NCI-H1105 (cell line): ENCODE results near the gene COMTD1.

ENCODE experiments used
- DNase-seq: peaks from one replicate; lab custom pipeline; 2025; lab: John Stamatoyannopoulos, UW

COMTD1 gene

DNA sequence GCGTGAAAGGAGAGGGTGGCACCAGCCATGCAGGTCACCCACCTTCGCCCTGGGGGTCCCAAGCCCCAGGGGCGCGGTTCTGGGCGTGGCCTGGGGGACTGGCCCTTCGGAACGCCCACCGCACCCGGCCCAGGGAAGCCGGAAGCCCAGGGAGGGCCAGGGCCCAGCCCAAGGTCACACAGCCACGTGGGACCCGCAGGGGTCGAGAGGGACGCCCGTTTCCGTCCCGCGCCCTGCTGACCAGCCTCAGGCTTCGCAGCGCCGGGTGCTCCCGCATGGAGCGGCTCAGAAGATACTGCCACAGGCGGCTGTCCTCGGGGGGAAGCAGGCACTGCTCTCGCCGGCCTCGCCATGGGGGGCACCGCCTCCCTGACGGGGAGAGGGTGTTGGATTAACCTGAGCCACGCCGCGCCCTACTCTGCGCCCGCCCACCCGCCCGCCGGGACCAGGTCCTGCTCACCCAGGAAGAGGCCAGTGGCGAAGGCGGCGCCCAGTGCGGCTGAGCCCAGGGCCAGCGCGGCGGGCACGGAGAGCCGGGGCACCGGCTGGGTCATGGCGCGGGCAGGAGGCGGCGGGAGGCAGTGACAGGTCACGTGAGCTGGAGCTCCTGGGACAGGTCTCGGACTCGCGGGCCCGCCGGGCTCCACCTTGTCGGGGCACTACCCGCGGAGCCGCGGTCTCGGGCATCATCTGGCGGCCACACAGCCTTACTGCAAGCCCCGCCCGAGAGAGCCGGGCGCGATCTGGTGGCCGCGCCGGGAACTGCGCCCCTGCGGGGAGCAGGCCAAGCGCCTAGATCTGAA, at the start of gene COMTD1:
TSS of gene COMTD1 (minus strand) at position 583 of the 803 bp plus-strand sequence. CDS start at position 554, 29 bp downstream.
- DNase-seq, result peak; percentile 90

- DNase-seq, result no peak
These were observed 48.1 kb upstream of the COMTD1 start for GRCh38 chr10:75283671-75284470.

- no peak for DNase-seq
These were observed 47.4 kb upstream of the COMTD1 start for GRCh38 chr10:75283078-75283670.

DNA sequence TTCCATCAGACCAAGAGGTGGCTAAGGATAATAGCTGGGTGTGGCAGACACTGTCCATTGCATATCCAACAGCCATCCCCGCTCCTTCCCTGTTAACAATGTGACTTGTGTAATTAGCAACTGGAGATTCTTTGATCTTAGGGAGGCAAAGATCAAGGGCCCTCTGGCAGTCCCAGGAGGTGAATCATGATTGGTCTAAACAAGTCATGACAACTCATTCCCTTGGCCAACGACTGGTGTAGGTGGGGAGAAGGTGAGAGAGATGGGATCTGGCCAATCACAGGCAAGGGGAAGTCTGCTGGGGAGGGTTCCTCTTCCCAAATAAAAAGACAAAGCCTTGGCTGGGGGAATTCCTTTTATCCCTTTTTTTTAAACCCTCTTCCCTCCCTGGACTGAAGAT, 46.2 kb upstream of the COMTD1 start:
- no peak for DNase-seq

DNA sequence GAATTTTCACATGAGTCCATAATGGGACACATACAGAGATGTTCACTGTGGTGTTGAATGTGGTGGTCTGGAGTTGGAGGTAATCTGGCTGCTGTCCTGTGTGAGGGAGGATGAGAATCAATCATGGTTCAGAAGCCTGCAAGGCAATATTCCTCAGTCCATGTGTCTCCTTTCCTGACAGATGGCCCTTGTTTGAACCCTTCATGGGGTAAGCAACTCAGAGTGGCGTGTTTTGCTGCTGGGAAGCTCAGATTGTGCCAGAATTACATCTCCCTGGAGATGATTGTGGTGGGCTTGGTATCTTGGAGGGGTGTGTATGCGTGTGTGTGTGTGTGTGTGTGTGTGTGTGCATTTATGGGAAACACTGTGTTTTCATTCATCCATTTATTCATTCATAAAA, 44.5 kb upstream of the COMTD1 start:
- DNase-seq, result no peak

- DNase-seq, result no peak
These were observed 40.5 kb upstream of the COMTD1 start for GRCh38 chr10:75276069-75276872.

DNA sequence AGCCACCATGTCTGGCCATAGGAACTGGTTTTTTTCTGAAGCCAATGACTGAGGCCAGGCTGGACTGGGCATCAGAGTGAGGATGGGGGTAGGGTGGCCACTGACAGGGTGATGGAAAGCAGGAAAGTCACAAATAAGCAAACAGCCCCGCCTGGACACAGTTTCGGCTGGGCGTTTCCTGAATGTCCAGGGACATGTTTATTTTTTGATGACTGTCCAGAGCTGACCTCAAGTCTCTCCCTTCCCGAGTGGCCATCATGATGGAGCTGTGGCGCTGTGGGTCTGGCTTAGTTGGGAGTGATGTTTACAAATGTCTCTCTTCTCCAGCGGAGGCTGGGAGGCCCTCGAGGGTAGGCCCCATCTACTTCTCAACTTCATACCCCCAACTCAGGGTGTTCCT, 37.1 kb upstream of the COMTD1 start:
- DNase-seq, result no peak

DNA sequence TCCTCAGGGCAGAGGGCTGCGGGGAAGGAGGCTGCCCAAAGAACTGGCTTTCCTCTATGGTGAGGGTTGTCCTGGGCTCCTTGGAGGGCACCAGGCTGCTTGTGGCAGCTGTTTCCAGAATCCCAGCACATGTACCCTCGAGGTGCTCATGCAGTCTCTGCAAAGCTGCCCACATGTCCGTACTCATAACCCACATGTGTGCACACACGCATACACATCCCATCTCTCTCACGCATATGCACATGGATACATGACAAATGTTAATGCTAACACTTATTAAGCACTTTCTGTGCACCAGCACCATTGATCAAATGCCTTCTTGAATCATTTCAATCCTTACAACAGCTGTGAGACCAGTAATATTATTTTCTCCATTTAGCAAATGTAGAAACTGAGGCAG, 36.3 kb upstream of the COMTD1 start:
- DNase-seq, result no peak

- DNase-seq, result no peak
These were observed 33.8 kb upstream of the COMTD1 start for GRCh38 chr10:75269605-75270004.

GRCh38 chr10:75266945-75267344, 31.2 kb upstream of the COMTD1 start:
- no peak for DNase-seq

GRCh38 chr10:75265856-75266255, 30.1 kb upstream of the COMTD1 start:
- DNase-seq, result no peak

GRCh38 chr10:75263806-75264205, 28.0 kb upstream of the COMTD1 start:
- DNase-seq, result no peak

DNA sequence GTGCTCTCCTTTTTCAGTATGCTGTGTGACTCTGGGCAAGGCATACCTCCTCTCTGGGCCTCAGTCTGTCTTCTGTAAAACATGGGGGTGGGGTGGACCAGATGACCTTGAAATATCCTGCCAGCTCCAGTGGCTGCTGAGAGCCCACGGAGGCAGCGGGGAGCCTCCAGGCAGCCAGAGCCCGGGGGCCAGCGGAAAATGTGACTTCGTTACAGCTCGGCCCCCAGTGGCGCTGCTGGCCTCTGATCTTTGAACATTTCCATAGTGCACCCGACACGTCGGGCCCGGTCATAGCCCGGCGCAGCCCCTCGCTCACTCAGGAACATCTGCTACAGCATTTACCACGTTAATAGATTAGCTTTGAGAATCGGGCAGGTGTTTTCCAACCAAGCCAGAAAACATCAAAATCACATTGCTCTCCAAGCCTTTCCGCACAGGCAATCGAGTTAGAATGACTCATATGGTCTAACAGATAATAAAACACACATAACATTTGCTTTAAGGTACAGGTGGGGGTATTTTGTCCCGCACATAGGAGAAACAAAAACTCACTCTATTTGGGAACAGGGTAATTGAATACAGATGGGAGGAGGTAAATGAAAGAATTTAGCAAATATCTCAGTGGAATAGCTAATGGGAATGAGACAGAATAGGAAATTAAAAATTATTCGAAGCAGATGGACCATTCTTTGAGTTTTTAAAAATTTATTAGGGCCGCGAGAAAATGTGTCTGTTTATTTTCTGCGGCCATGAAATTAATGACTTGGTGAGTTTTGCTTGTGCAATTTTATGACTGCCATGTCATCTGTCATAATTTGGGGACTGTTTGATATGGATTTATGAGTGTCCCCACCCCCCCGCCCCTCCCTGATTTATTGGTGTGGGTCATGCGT, 26.3 kb upstream of the COMTD1 start:
- DNase-seq, result no peak

DNA sequence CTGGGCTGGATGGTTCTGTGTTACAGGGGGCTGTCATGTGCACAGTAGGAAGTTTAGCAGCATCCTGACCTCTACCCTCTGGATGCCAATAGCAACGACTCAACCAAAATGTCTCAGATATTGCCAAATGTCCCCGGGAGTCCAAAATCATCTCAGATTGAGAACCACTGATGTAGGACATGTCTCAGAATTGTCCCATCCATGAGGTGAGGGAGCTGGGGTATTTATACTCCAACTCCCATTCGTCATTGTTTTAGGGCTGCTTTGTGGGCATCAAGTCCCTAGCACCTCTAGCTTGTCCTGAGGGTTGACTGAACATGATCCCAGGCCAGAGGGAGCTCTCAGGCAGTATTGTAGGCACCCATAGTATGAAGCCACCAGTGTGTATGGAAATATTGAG, 25.2 kb upstream of the COMTD1 start:
- no peak for DNase-seq

- DNase-seq, result no peak
These were observed 19.0 kb upstream of the COMTD1 start for GRCh38 chr10:75254739-75255138.

- no peak for DNase-seq
These were observed 17.8 kb upstream of the COMTD1 start for GRCh38 chr10:75253281-75254220.

DNA sequence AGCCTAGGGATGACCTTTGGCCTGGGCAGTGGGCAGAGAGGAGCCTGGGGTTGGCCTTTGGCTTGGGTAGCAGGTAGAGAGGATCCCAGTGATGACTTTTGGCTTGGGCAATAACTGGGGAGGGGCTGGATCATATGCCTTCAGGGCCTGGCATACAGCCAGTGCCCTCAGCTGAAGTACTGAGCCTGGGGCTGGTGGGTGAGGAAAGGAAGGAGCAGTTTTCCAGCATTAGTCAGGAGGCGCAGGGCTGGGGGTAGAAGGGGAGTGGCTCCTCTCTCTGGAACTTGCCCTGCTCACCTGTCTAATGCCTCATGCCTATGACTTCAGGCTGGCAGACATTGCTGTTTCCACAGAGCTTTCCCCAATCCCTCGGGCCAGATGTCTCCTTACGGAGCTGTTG, 15.2 kb upstream of the COMTD1 start:
- DNase-seq, result no peak

DNA sequence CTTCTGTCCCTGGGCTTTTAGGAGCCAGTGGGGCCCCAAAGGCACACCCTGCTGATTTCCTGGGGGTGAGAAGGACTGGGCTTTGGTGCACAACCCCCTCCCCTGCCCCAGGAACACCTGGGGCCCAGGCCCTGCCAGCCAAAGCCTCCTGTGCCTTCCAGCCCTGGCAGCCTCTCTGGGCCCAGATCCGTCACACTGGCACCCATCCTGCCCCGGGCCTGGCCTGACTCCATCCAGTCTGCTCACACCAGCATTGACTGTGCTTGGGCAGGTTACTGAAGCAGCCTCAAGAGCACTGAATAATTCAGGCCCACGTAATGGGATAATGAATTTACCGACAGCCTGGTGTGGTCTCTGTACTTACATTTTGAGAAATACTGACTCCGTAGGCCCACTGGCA, 12.0 kb upstream of the COMTD1 start:
- no peak for DNase-seq

- DNase-seq, result no peak
These were observed 10.7 kb upstream of the COMTD1 start for GRCh38 chr10:75246506-75246905.
